DND-41 (cell line): Measurements from ENCODE around the gene DLGAP1.

ENCODE experiments used
- ATAC-seq: fragments of 200-7000 bp; cut with Tn5 transposase; 3 replicates; pipeline ENCODE4 v1.9.1; 2021; ENCODE audit warnings: low read depth; ENCODE audit not compliant: insufficient read depth
- DNase-seq: peaks from one replicate; pipeline ENCODE4 v3.0.0-alpha.2; 2020
- H2AFZ ChIP-seq: 2 replicates; pipeline ENCODE4 v1.6.0; 2012; ENCODE audit warnings: low read depth, low read length
- H3K27ac ChIP-seq: 2 replicates; pipeline ENCODE4 v1.5.1; 2012; ENCODE audit warnings: low read length, inconsistent platforms
- H3K27me3 ChIP-seq: fragments of 200-600 bp; sonication (generic); 2 replicates; pipeline ENCODE4 v1.6.0; 2012; ENCODE audit warnings: low read length, mild to moderate bottlenecking, inconsistent platforms; ENCODE audit not compliant: insufficient read depth, poor library complexity
- H3K36me3 ChIP-seq: 2 replicates; pipeline ENCODE4 v1.5.1; 2012; ENCODE audit warnings: low read length, inconsistent platforms; ENCODE audit not compliant: insufficient read depth
- H3K4me1 ChIP-seq: 2 replicates; pipeline ENCODE4 v1.5.1; 2012; ENCODE audit warnings: mild to moderate bottlenecking, low read length; ENCODE audit not compliant: insufficient read depth
- H3K4me2 ChIP-seq: 2 replicates; pipeline ENCODE4 v1.6.0; 2012; ENCODE audit warnings: mild to moderate bottlenecking, moderate library complexity, low read length, inconsistent platforms; ENCODE audit not compliant: insufficient read depth
- H3K4me3 ChIP-seq, 2 experiments: fragments of 200-600 bp in 1 of 2; shearing (Covaris generic) in 1 of 2; 2 replicates each; pipeline ENCODE4 v1.5.1; 2012 to 2016; ENCODE audit warnings: inconsistent platforms in 2 of 2, low read length in 2 of 2, mild to moderate bottlenecking in 2 of 2, low read depth in 1 of 2, moderate library complexity in 1 of 2
- H3K79me2 ChIP-seq: 2 replicates; pipeline ENCODE4 v1.6.0; 2012; ENCODE audit warnings: low read length, inconsistent platforms; ENCODE audit not compliant: insufficient read depth
- H3K9ac ChIP-seq: 2 replicates; pipeline ENCODE4 v1.6.0; 2012; ENCODE audit warnings: low read depth, mild to moderate bottlenecking, inconsistent platforms, low read length, moderate library complexity
- H3K9me3 ChIP-seq: 2 replicates; pipeline ENCODE4 v1.5.1; 2012; ENCODE audit warnings: low read length, moderate library complexity, mild to moderate bottlenecking, inconsistent platforms; ENCODE audit not compliant: insufficient read depth, severe bottlenecking
- H4K20me1 ChIP-seq: 2 replicates; pipeline ENCODE4 v1.6.0; 2012; ENCODE audit warnings: low read length; ENCODE audit not compliant: insufficient read depth
- EZH2 ChIP-seq: IDR thresholded peaks from 3 replicates; pipeline ENCODE4 v1.6.1; 2012; ENCODE audit warnings: borderline replicate concordance, low read depth, mild to moderate bottlenecking, moderate library complexity, low read length, inconsistent platforms; ENCODE audit not compliant: severe bottlenecking
- TF ChIP-seq, protein P1 (sequence below): IDR thresholded peaks from 2 replicates; pipeline ENCODE4 v1.5.1; 2012; ENCODE audit warnings: borderline replicate concordance, low read length, moderate library complexity, mild to moderate bottlenecking; ENCODE audit not compliant: poor library complexity, severe bottlenecking; ENCODE audit errors: extremely low read depth

DLGAP1 gene

GRCh38 chr18:3720159-3720558, 734.9 kb downstream of the DLGAP1 start:
- H3K9ac ChIP-seq = no peak overlapping the region
- H3K4me1 ChIP-seq = peaks cover 40% of the 10 kb centered on the region
- TF ChIP-seq EZH2 = no peak
- TF ChIP-seq, protein P1, sequence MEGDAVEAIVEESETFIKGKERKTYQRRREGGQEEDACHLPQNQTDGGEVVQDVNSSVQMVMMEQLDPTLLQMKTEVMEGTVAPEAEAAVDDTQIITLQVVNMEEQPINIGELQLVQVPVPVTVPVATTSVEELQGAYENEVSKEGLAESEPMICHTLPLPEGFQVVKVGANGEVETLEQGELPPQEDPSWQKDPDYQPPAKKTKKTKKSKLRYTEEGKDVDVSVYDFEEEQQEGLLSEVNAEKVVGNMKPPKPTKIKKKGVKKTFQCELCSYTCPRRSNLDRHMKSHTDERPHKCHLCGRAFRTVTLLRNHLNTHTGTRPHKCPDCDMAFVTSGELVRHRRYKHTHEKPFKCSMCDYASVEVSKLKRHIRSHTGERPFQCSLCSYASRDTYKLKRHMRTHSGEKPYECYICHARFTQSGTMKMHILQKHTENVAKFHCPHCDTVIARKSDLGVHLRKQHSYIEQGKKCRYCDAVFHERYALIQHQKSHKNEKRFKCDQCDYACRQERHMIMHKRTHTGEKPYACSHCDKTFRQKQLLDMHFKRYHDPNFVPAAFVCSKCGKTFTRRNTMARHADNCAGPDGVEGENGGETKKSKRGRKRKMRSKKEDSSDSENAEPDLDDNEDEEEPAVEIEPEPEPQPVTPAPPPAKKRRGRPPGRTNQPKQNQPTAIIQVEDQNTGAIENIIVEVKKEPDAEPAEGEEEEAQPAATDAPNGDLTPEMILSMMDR = peak; percentile 14
- DNase-seq = no peak
- H3K9me3 ChIP-seq = no peaks in the 10 kb centered on the region
- H2AFZ ChIP-seq = no peak overlapping the region
- no peaks in the 10 kb centered on the region for H3K27me3 ChIP-seq
- no peaks in the 10 kb centered on the region for H3K79me2 ChIP-seq
- ATAC-seq = no peak
- H3K36me3 ChIP-seq = no peaks in the 10 kb centered on the region
- no peaks in the 10 kb centered on the region for H4K20me1 ChIP-seq
- no peak overlapping the region for H3K27ac ChIP-seq
- no peak overlapping the region for H3K4me3 ChIP-seq
- H3K4me2 ChIP-seq = no peak overlapping the region

DNA sequence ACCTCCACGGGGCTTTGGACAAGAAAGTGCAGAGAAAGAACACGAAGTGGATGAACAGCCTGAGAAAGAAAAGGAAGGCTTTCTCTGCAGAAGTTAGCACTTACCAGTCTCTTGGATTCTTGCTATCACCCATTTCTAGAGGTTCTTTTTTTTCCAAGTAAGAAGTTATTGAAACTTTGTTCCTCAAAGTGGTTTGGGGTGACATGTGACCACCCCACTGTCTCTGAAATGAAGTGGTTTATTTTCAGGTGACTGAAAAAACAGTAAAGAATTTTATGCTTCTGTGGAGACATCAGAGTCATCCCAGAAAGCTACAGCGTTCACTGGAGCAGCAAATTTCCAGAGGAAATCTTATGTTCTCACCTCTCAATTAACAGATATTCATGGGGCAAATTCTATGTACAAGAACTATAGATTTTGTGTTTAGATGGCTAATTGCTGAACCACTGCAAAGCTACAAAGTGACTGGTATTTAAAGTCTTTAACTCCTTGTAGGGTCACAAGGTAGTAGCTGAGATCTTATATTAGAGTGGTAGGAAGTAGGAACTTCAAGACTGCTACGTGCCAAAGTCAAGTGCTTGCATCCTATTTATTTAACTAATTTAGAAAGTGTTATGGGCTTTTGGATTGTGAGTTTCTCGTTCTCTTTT, 737.6 kb downstream of the DLGAP1 start:
- Histone ChIP-seq H3K27ac (peak overlapping the region; percentile 72), H3K79me2 (no peaks in the 10 kb centered on the region), H2AFZ (peak overlapping the region; percentile 40), H3K4me1 (peaks cover 51% of the 10 kb centered on the region), H3K4me2 (peak overlapping the region; percentile 29), H3K9ac (peak overlapping the region; percentile 33; the same call in 1 of the 2 replicates), H3K4me3 (no peak overlapping the region), H3K27me3 (no peaks in the 10 kb centered on the region), H3K36me3 (no peaks in the 10 kb centered on the region), H3K9me3 (no peaks in the 10 kb centered on the region), H4K20me1 (no peaks in the 10 kb centered on the region)
- TF ChIP-seq, protein P1 = no peak
- TF ChIP-seq EZH2 = no peak
- no peak for DNase-seq
- no peak for ATAC-seq

DNA sequence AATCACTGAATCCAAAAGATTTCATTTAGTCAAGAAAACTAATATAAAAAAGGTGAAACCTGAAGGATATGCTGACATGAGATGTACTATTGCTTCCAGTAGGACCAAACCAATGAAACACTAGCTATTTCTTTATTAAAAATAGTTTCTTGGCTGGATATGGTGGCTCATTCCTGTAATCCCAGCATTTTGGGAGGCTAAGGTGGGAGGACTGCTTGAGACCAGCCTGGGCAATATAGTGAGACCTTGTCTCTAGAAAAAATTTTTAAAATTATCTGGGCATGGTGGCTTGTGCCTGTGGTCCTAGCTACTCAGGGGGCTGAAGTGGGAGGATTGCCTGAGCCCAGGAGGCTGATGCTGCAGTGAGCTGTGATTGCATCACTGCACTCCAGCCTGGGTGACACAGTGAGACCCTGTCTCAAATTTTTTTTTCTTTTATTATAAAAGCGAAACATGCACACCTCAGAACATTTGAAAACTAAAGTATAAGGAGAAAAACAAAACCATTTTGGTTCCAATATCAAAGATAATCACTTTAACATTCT, 738.9 kb downstream of the DLGAP1 start:
- H3K4me1 ChIP-seq = peaks cover 51% of the 10 kb centered on the region
- H2AFZ ChIP-seq = no peak overlapping the region
- ATAC-seq (peak; percentile 68), DNase-seq (peak; percentile 71)
- peak overlapping the region; percentile 78 for H3K27ac ChIP-seq
- no peaks in the 10 kb centered on the region for H4K20me1 ChIP-seq
- H3K36me3 ChIP-seq = no peaks in the 10 kb centered on the region
- TF ChIP-seq, protein P1 = no peak
- no peak for TF ChIP-seq EZH2
- no peak overlapping the region for H3K4me3 ChIP-seq
- H3K4me2 ChIP-seq = peak overlapping the region; percentile 54
- no peaks in the 10 kb centered on the region for H3K27me3 ChIP-seq
- H3K9me3 ChIP-seq = no peaks in the 10 kb centered on the region
- H3K9ac ChIP-seq = peak overlapping the region; percentile 33
- H3K79me2 ChIP-seq = no peaks in the 10 kb centered on the region
